BJ (cell line): ENCODE results near the gene TARM1. TPM values are rescaled to one million over a fixed set of nuclear protein-coding genes. Genes with fewer than 3 reads are reported as not detected.
"Not testable (repeated sequence)": the region's sequence is repeated elsewhere in the genome, so short reads cannot be mapped to it uniquely, and the experiment has no call there.

Source experiments
- CTCF ChIA-PET: fragments of 350-600 bp; formaldehyde crosslinking; extraction: SDS; loops from one replicate; lab custom pipeline; 2021; ENCODE audit warnings: antibody characterized with exemption, inconsistent platforms; lab: Yijun Ruan, JAX
- POLR2A ChIA-PET: fragments of 300-600 bp; sonication (Branson Sonifier 250); formaldehyde crosslinking; extraction: SDS; loops from one replicate; lab custom pipeline; 2021; ENCODE audit warnings: antibody characterized with exemption; lab: Charles Lee
- DNase-seq: peaks from one replicate; pipeline ENCODE4 v3.0.0-alpha.2; 2011; ENCODE audit warnings: low read depth
- H3K27me3 ChIP-seq: 2 replicates; pipeline ENCODE4 v1.6.0; 2011; ENCODE audit warnings: low read length; ENCODE audit not compliant: control insufficient read depth, insufficient read depth
- H3K36me3 ChIP-seq: 2 replicates; pipeline ENCODE4 v1.5.1; 2011; ENCODE audit warnings: low read length; ENCODE audit not compliant: control insufficient read depth, insufficient read depth
- H3K4me3 ChIP-seq: 2 replicates; pipeline ENCODE4 v1.5.1; 2011; ENCODE audit warnings: low read depth, mild to moderate bottlenecking, control low read depth, low read length
- CTCF ChIP-seq: IDR thresholded peaks from 2 replicates; pipeline ENCODE4 v1.5.1; 2011; ENCODE audit warnings: low read depth, mild to moderate bottlenecking, control low read depth, inconsistent platforms, low read length, moderate library complexity; ENCODE audit not compliant: insufficient read depth
- polyA plus RNA-seq: library from polyadenylated mRNA; depleted of rRNA; stranded (reverse); fragments of >200 nt; gene quantifications from 2 replicates; pipeline ENCODE4 v1.2.3, GENCODE V29; 2011

Gene TARM1
- polyA plus RNA-seq, 1 experiment = not detected

GRCh38 chr19:54099190-54099902, 18.2 kb upstream of the TARM1 start:
- no peak for TF ChIP-seq CTCF
- Histone ChIP-seq H3K27me3 (no peaks in the 10 kb centered on the region), H3K4me3 (no peak overlapping the region), H3K36me3 (no peaks in the 10 kb centered on the region; the same call in 1 of the 2 replicates)
- ChIA-PET POLR2A (no interaction called here), CTCF (no interaction called here)
- DNase-seq = no peak

DNA sequence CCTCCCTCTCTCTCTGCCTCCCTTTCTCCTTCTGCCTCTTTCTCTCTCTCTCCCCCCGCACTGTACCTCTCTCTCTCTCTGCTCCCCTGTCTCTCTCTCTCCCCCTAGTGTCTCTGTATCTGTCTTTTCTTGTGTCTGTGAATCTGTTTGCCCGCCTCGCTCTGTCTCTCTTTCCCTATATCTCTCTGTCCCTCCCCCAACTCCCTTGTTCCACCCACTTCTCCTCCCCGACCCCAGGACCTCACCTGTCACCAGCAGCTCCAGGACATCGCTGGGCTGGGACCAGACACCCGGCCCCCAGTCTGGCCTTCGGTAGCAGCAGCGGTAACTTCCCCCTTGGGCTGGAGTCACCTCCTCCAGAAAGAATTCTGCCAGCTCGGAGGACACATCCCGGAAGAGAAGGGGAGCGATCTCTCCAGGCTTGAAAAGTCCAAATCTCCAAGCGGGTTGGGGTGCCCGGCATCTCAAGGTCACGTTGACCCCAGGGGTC, 15.5 kb upstream of the TARM1 start:
- Histone ChIP-seq H3K27me3 (no peaks in the 10 kb centered on the region), H3K4me3 (peak overlapping the region; percentile 30), H3K36me3 (no peaks in the 10 kb centered on the region)
- TF ChIP-seq CTCF = peak; percentile 59
- DNase-seq = no peak
- ChIA-PET POLR2A (interaction anchor here (0.7 kb wide), 1 partner anchor 27 kb away, joined by 5 read pairs; no protein-coding TSS in a partner anchor), CTCF (interaction anchor here (0.5 to 3.4 kb wide), 8 partner anchors 10 to 303 kb away, joined by 3 to 17 read pairs (median 4); partner anchors contain the start of genes PRPF31 and TFPT)

DNA sequence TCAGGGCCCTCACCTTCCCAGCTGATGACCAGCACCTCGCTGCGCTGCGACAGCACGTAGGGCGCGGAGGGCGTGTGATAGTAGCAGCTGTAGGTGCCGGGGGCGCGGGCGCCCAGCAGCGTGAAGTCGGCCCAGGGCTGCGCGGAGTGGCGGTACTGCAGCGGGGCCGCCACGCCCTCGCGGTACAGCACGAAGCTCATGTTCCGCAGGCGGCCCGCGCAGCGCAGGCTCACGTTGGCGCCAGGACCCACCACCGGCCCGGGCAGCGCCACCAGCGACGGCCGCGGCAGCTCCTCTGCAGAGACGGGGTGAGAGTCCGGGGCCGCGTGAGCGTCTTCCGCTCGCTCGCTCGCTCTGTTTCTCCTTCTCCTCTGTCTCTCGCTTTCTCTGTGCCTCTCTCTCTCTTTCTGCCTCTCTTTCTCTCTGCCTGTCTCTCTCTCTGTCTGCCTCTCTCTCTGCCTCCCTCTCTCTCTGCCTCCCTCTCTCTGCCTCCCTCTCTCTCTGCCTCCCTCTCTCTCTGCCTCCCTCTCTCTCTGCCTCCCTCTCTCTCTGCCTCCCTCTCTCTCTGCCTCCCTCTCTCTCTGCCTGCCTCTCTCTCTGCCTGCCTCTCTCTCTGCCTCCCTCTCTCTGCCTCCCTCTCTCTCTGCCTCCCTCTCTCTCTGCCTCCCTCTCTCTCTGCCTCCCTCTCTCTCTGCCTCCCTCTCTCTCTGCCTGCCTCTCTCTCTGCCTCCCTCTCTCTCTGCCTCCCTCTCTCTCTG, 14.9 kb upstream of the TARM1 start:
- H3K27me3 ChIP-seq, H3K36me3 ChIP-seq, DNase-seq: not testable (repeated sequence)
- peak overlapping the region; percentile 29 for H3K4me3 ChIP-seq
- ChIA-PET CTCF (interaction anchor here (1.1 to 3.4 kb wide), 5 partner anchors 64 to 303 kb away, joined by 3 to 17 read pairs (median 6); no protein-coding TSS in a partner anchor), POLR2A (interaction anchor here (0.6 to 0.9 kb wide), 2 partner anchors 60 to 296 kb away, joined by 3 read pairs; no protein-coding TSS in a partner anchor)

GRCh38 chr19:54095136-54095858, 14.1 kb upstream of the TARM1 start:
- CTCF ChIA-PET = interaction anchor here (1.1 to 3.4 kb wide), 5 partner anchors 64 to 302 kb away, joined by 3 to 17 read pairs (median 6); no protein-coding TSS in a partner anchor
- no peak for DNase-seq
- peak overlapping the region; percentile 29 for H3K4me3 ChIP-seq
- no peaks in the 10 kb centered on the region for H3K27me3 ChIP-seq
- H3K36me3 ChIP-seq = no peaks in the 10 kb centered on the region
- POLR2A ChIA-PET = interaction anchor here (0.6 to 0.9 kb wide), 2 partner anchors 60 to 295 kb away, joined by 3 read pairs; no protein-coding TSS in a partner anchor
- TF ChIP-seq CTCF = no peak

GRCh38 chr19:54094426-54095000, 13.3 kb upstream of the TARM1 start:
- no peak for TF ChIP-seq CTCF
- Histone ChIP-seq H3K36me3 (no peaks in the 10 kb centered on the region), H3K4me3 (no peak overlapping the region), H3K27me3 (no peaks in the 10 kb centered on the region)
- no peak for DNase-seq
- POLR2A ChIA-PET = no interaction called here
- CTCF ChIA-PET = interaction anchor here (1.1 to 3.4 kb wide), 5 partner anchors 63 to 301 kb away, joined by 3 to 17 read pairs (median 6); no protein-coding TSS in a partner anchor
